ENCODE results near the gene EGFL7. TPM values are rescaled to one million over a fixed set of nuclear protein-coding genes. Genes with fewer than 3 reads are reported as not detected.

EGFL7 gene
- total RNA-seq, 4 donors from 2014 or later, result 119 to 1,791 (median 307) TPM

DNA sequence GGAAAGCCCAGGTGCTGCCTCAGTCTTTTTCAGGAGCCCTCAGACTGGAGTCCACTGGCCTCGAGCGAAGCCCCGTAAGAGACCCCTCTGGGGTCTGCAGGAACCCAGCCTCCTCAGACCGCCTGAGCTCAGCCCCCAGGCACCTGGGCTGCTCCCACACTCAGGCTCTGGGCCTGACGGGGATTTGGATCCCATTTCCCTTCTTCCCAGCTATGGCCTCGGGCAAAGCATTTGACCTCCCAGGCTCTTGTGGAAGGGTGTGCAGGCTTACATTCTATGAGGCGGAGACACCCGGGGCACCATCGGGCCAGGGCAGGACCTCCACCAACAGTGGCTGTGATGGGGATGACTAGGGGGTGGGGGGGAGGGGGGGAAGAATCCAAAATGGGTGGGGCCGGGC, 20.0 kb downstream of the EGFL7 start:
- Histone ChIP-seq H3K4me3 (no peak overlapping the region), H3K4me1 (peaks cover 0 to 17% of the 10 kb centered on the region in 2 donors), H3K36me3 (no peaks in the 10 kb centered on the region), H3K9me3 (no peaks in the 10 kb centered on the region), H3K27me3 (no peaks in the 10 kb centered on the region), H3K27ac (no peak overlapping the region)
- TF ChIP-seq POLR2A (IDR thresholded peaks at IDR 0.05), result no peak
- TF ChIP-seq CTCF (IDR thresholded peaks at IDR 0.05), result no peak
- intact Hi-C loops (cut with DNase I; ENCODE audit: low total_unique reads), result no loop called here
- DNase-seq, result no peak

- H3K4me1 ChIP-seq, result peaks cover 0 to 19% of the 10 kb centered on the region in 2 donors
These were observed 20.5 kb downstream of the EGFL7 start for GRCh38 chr9:136683173-136683745.

GRCh38 chr9:136683755-136684154, 21.0 kb downstream of the EGFL7 start:
- TF ChIP-seq CTCF (IDR thresholded peaks at IDR 0.05), result no peak
- intact Hi-C loops (cut with DNase I; ENCODE audit: low total_unique reads), result no loop called here
- H3K4me1 ChIP-seq, result peaks cover 0 to 19% of the 10 kb centered on the region in 2 donors
- no peaks in the 10 kb centered on the region for H3K27me3 ChIP-seq
- H3K27ac ChIP-seq, result no peak overlapping the region
- no peak overlapping the region for H3K4me3 ChIP-seq
- H3K36me3 ChIP-seq, result no peaks in the 10 kb centered on the region
- no peaks in the 10 kb centered on the region for H3K9me3 ChIP-seq
- DNase-seq, result no peak

More at GRCh38 chr9:136683173-136683745, 20.5 kb downstream of the EGFL7 start:
- no peak overlapping the region for H3K4me3 ChIP-seq
- no peaks in the 10 kb centered on the region for H3K9me3 ChIP-seq
- no peaks in the 10 kb centered on the region for H3K36me3 ChIP-seq
- no peaks in the 10 kb centered on the region for H3K27me3 ChIP-seq
- TF ChIP-seq POLR2A (IDR thresholded peaks at IDR 0.05) (no peak), CTCF (IDR thresholded peaks at IDR 0.05) (no peak)
- intact Hi-C loops (cut with DNase I; ENCODE audit: low total_unique reads), result no loop called here
- no peak for DNase-seq
- no peak overlapping the region for H3K27ac ChIP-seq

DNA sequence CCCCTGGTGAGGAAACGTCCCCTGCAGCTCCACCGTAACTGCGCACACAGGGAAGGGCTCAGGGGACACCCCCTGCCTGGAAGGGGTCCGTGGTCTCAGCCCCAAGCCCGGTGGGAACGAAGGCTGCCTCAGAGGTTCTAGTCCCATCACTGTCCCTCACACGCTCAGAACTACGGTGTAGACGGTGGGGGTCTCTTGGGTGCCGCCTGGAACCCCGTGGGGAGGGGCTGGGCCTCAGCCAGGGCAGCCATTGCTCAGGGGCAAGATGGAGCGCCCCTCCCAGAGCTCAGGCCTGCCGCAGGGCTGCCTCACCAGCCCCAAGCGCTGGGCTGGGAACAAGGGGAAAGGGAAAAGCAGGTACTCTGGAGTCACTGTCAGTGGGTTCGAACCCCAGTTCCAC, 21.6 kb downstream of the EGFL7 start:
- no peak overlapping the region for H3K27ac ChIP-seq
- peaks cover 0 to 19% of the 10 kb centered on the region in 2 donors for H3K4me1 ChIP-seq
- intact Hi-C loops (cut with DNase I; ENCODE audit: low total_unique reads), result no loop called here
- no peaks in the 10 kb centered on the region for H3K36me3 ChIP-seq
- H3K9me3 ChIP-seq, result no peaks in the 10 kb centered on the region
- no peaks in the 10 kb centered on the region for H3K27me3 ChIP-seq
- no peak overlapping the region for H3K4me3 ChIP-seq
- TF ChIP-seq CTCF (IDR thresholded peaks at IDR 0.05) (no peak), POLR2A (IDR thresholded peaks at IDR 0.05) (no peak)
- DNase-seq, result no peak

GRCh38 chr9:136684799-136685198, 22.1 kb downstream of the EGFL7 start:
- Histone ChIP-seq H3K4me3 (no peak overlapping the region), H3K4me1 (peaks cover 0 to 19% of the 10 kb centered on the region in 2 donors), H3K27me3 (no peaks in the 10 kb centered on the region), H3K9me3 (no peaks in the 10 kb centered on the region), H3K36me3 (no peaks in the 10 kb centered on the region), H3K27ac (no peak overlapping the region)
- TF ChIP-seq CTCF (IDR thresholded peaks at IDR 0.05), result no peak
- TF ChIP-seq POLR2A (IDR thresholded peaks at IDR 0.05), result no peak
- no peak for DNase-seq
- intact Hi-C loops (cut with DNase I; ENCODE audit: low total_unique reads), result no loop called here

Data from uterus (tissue), 4 donors.